Kidney (tissue), 14 donors: Measurements from ENCODE around the gene C2orf49. TPM values are rescaled to one million over a fixed set of nuclear protein-coding genes. Genes with fewer than 3 reads are reported as not detected.

Experiments used
- DNase-seq, 5 donors: peaks; one replicate each; pipeline ENCODE4 v3.0.0-alpha.2; 2013 to 2020
- FAIRE-seq: peaks from 2 replicates; lab custom pipeline; 2012; peaks lifted over from hg19 to GRCh38; lab: Jason Lieb, UNC
- H3K27ac ChIP-seq, 2 donors: one replicate each; pipeline ENCODE4 v1.7.0; 2013; ENCODE audit warnings: low read depth in 2 of 2, low read length in 2 of 2, inconsistent platforms in 1 of 2
- H3K27me3 ChIP-seq: one replicate; pipeline ENCODE4 v1.7.1; 2013; ENCODE audit warnings: low read length, inconsistent platforms; ENCODE audit not compliant: control insufficient read depth, insufficient read depth
- H3K36me3 ChIP-seq, 3 donors: one replicate each; pipeline versions ENCODE4 v1.7.0 to v1.7.1; 2013; ENCODE audit warnings: low read length in 3 of 3, control low read depth in 1 of 3, inconsistent platforms in 1 of 3; ENCODE audit not compliant: insufficient read depth in 3 of 3, control insufficient read depth in 2 of 3
- H3K4me1 ChIP-seq, 3 donors: one replicate each; pipeline versions ENCODE4 v1.7.0 to v1.7.1; 2013; ENCODE audit warnings: low read length in 3 of 3, inconsistent platforms in 1 of 3, low read depth in 1 of 3; ENCODE audit not compliant: control insufficient read depth in 2 of 3, insufficient read depth in 2 of 3
- H3K4me3 ChIP-seq, 3 donors: one replicate each; pipeline versions ENCODE4 v1.7.0 to v1.8.1; 2013; ENCODE audit warnings: low read length in 3 of 3, control low read depth in 1 of 3, inconsistent platforms in 1 of 3
- H3K9ac ChIP-seq, 3 donors: one replicate each; pipeline versions ENCODE4 v1.7.0 to v1.7.1; 2013; ENCODE audit warnings: low read length in 3 of 3, control low read depth in 1 of 3, inconsistent platforms in 1 of 3
- H3K9me3 ChIP-seq, 3 donors: one replicate each; pipeline versions ENCODE4 v1.7.0 to v1.7.1; 2013; ENCODE audit warnings: low read length in 3 of 3, control low read depth in 1 of 3, inconsistent platforms in 1 of 3; ENCODE audit not compliant: control insufficient read depth in 2 of 3, insufficient read depth in 1 of 3
- intact Hi-C: fragments of 100-400 bp; cut with DNase I; formaldehyde crosslinking; loops from one replicate; pipeline ENCODE4 v1.11.1; 2022
- polyA plus RNA-seq: library from polyadenylated mRNA; stranded (reverse); fragments of 350-450 nt; fragmentation: Illumina TruSeq; extraction: RNeasy Lipid Tissue Mini Kit (QIAGEN cat#74804); gene quantifications from one replicate; pipeline ENCODE4 v1.2.3, GENCODE V29; 2014; ENCODE audit warnings: low read depth, low replicate concordance; ENCODE audit not compliant: insufficient read depth
- total RNA-seq: library from RNA; stranded (reverse); fragmentation: NEBNext Ultra II Directional; extraction: Animal tissue kit (Norgen Biotek cat#: 25700); gene quantifications from one replicate; pipeline ENCODE4 v1.2.1, GENCODE V29; 2021
- TF ChIP-seq, protein P1 (sequence below): IDR thresholded peaks from 3 replicates; pipeline ENCODE4 v1.5.1; 2012; ENCODE audit warnings: mild to moderate bottlenecking, moderate library complexity, borderline replicate concordance; ENCODE audit not compliant: insufficient read depth; ENCODE audit errors: extremely low read depth
- donor health status: control.
- donor health status: control.
- donor health status: control.
- donor health status: control.
- donor health status: control.
- donor health status: DM: yes; HTN: yes; CAD: no.
- donor health status: Normal renal cell carcinoma (clear cell type).

C2orf49 gene
- total and polyA plus RNA-seq, 2 donors from 2014 or later, result 6.8 to 15.0 TPM

DNA sequence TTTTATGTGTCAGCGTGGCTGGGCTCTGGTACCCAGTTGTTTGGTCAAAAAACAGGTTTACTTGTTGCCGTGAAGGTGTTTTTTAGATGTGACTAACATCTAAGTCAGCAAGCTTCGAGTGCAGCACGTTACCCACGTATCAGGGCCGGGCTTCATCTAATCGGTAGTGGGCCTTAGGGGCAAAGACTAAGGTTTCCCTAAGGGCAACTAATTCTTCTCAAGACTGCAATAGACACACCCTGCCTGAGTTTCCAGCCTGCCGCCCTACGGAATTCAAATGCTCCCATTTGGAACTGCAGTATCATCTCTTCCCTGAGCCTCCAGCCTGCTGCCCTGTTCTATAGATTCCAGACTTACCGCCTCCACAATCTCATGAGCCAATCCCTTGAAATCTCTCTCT, 33.8 kb downstream of the C2orf49 start:
- TF ChIP-seq, protein P1, sequence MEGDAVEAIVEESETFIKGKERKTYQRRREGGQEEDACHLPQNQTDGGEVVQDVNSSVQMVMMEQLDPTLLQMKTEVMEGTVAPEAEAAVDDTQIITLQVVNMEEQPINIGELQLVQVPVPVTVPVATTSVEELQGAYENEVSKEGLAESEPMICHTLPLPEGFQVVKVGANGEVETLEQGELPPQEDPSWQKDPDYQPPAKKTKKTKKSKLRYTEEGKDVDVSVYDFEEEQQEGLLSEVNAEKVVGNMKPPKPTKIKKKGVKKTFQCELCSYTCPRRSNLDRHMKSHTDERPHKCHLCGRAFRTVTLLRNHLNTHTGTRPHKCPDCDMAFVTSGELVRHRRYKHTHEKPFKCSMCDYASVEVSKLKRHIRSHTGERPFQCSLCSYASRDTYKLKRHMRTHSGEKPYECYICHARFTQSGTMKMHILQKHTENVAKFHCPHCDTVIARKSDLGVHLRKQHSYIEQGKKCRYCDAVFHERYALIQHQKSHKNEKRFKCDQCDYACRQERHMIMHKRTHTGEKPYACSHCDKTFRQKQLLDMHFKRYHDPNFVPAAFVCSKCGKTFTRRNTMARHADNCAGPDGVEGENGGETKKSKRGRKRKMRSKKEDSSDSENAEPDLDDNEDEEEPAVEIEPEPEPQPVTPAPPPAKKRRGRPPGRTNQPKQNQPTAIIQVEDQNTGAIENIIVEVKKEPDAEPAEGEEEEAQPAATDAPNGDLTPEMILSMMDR, result no peak
- intact Hi-C loops, result loop anchor here (5.0 kb wide), 1 partner anchor 151 kb away; no protein-coding TSS in a partner anchor
- Histone ChIP-seq H3K4me1 (peaks cover 0 to 9% (median 0%) of the 10 kb centered on the region in 3 donors), H3K36me3 (no peaks in the 10 kb centered on the region), H3K27ac (no peak overlapping the region), H3K4me3 (no peak overlapping the region), H3K9me3 (no peaks in the 10 kb centered on the region), H3K9ac (no peak overlapping the region), H3K27me3 (no peaks in the 10 kb centered on the region)
- no peak for FAIRE-seq
- DNase-seq, result no peak

DNA sequence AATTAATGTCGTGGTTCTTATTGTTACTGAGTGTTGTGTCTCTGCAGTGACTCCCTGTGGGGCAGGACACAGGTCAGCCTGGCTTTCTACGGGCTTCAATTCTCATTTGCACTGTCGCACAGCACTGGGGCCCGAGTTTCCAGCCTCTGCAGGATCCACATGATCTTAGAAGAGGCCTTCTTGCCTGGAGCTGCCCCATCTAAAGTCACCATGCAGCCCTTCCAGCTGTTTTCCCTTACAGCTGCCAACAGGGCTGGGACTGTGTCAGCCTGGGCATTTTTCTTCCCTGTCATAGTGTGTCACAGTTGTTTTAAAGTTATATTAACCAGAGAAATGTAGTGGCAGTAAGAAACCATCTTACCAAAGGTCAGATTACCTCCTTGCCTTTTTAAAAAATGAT, 34.5 kb downstream of the C2orf49 start:
- intact Hi-C loops, result loop anchor here (5.0 kb wide), 1 partner anchor 150 kb away; no protein-coding TSS in a partner anchor

DNA sequence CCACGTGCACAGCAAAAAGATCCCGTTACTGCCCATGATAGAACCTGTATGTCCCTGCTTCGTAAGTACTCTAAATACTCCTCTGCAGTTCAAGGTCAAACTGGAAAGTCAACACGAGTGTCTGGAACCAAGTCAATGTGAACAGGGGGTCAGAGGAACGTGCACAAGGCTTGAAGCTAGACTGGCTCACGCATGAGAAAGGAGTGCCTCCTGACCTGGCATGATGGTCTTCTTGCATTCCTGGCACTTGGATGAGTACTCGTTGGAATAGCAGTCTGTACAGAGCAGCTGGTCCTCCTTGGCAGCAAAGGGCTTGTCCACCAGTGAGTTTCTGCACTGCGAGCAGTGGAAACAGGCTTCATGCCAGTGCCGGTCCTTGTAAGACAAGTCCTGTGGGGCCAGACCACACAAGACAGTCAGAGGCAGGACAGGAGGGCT, 36.0 kb downstream of the C2orf49 start:
- FAIRE-seq (no peak), DNase-seq (no peak)
- Histone ChIP-seq H3K4me1 (peaks cover 0 to 14% (median 4%) of the 10 kb centered on the region in 3 donors), H3K27ac (no peak overlapping the region), H3K4me3 (no peak overlapping the region), H3K9me3 (no peaks in the 10 kb centered on the region), H3K9ac (no peak overlapping the region), H3K36me3 (no peaks in the 10 kb centered on the region), H3K27me3 (no peaks in the 10 kb centered on the region)
- TF ChIP-seq, protein P1, result no peak
- intact Hi-C loops, result loop anchor here (5.0 kb wide), 1 partner anchor 149 kb away; no protein-coding TSS in a partner anchor

More for the DNA sequence above, 34.5 kb downstream of the C2orf49 start:
- Histone ChIP-seq H3K4me3 (no peak overlapping the region), H3K9ac (no peak overlapping the region), H3K9me3 (no peaks in the 10 kb centered on the region), H3K27me3 (no peaks in the 10 kb centered on the region), H3K36me3 (no peaks in the 10 kb centered on the region), H3K27ac (no peak overlapping the region), H3K4me1 (peaks cover 0 to 10% (median 0%) of the 10 kb centered on the region in 3 donors)
- FAIRE-seq (no peak), DNase-seq (no peak)
- TF ChIP-seq, protein P1, result no peak
